Mucosa of rectum (tissue), 2 donors: Measurements from ENCODE around the gene PRR5L.

Experiments
- H3K27ac ChIP-seq, 2 donors: one replicate each; pipeline ENCODE4 v1.7.0; 2013; ENCODE audit warnings: inconsistent platforms in 2 of 2, low read depth in 2 of 2, low read length in 2 of 2
- H3K27me3 ChIP-seq, 2 donors: one replicate each; pipeline ENCODE4 v1.7.0; 2013; ENCODE audit warnings: low read length in 2 of 2; ENCODE audit not compliant: control insufficient read depth in 2 of 2, insufficient read depth in 2 of 2
- H3K36me3 ChIP-seq, 2 donors: one replicate each; pipeline ENCODE4 v1.7.0; 2013; ENCODE audit warnings: low read length in 2 of 2; ENCODE audit not compliant: control insufficient read depth in 2 of 2, insufficient read depth in 2 of 2
- H3K4me1 ChIP-seq, 2 donors: one replicate each; pipeline ENCODE4 v1.7.0; 2013; ENCODE audit warnings: low read length in 2 of 2, mild to moderate bottlenecking in 1 of 2; ENCODE audit not compliant: control insufficient read depth in 2 of 2, insufficient read depth in 2 of 2
- H3K4me3 ChIP-seq, 2 donors: one replicate each; pipeline ENCODE4 v1.7.0; 2013; ENCODE audit warnings: low read length in 2 of 2
- H3K9ac ChIP-seq, 2 donors: one replicate each; pipeline ENCODE4 v1.7.0; 2013; ENCODE audit warnings: low read length in 2 of 2, low read depth in 1 of 2, mild to moderate bottlenecking in 1 of 2
- H3K9me3 ChIP-seq, 2 donors: one replicate each; pipeline ENCODE4 v1.7.0; 2013; ENCODE audit warnings: low read length in 2 of 2; ENCODE audit not compliant: control insufficient read depth in 2 of 2
- donor health status: healthy.
- donor health status: Normal muscosa, but diverticular disease.

The PRR5L gene

GRCh38 chr11:36363361-36364268 is 67.5 kb downstream of the PRR5L start:
- Histone ChIP-seq H3K9me3 (no peaks in the 10 kb centered on the region), H3K9ac (no peak overlapping the region), H3K4me1 (peaks cover 26 to 55% of the 10 kb centered on the region in 2 donors), H3K4me3 (no peak overlapping the region), H3K27ac (peak overlapping the region; percentile 46 to 50), H3K27me3 (no peaks in the 10 kb centered on the region), H3K36me3 (no peaks in the 10 kb centered on the region)

GRCh38 chr11:36364551-36365325 is 68.7 kb downstream of the PRR5L start:
- Histone ChIP-seq H3K4me1 (peaks cover 22 to 46% of the 10 kb centered on the region in 2 donors), H3K9ac (peak overlapping the region in 1 of 2 donors; percentile 2), H3K36me3 (no peaks in the 10 kb centered on the region), H3K9me3 (no peaks in the 10 kb centered on the region), H3K4me3 (no peak overlapping the region), H3K27me3 (no peaks in the 10 kb centered on the region), H3K27ac (peak overlapping the region; percentile 39 to 50)

- Histone ChIP-seq H3K9me3 (no peaks in the 10 kb centered on the region), H3K4me3 (no peak overlapping the region)
Measured at GRCh38 chr11:36365907-36366306, 69.8 kb downstream of the PRR5L start.

GRCh38 chr11:36367806-36368680 is 72.0 kb downstream of the PRR5L start:
- no peak overlapping the region for H3K9ac ChIP-seq
- H3K27ac ChIP-seq: no peak overlapping the region
- no peaks in the 10 kb centered on the region for H3K9me3 ChIP-seq
- no peak overlapping the region for H3K4me3 ChIP-seq
- no peaks in the 10 kb centered on the region for H3K27me3 ChIP-seq
- H3K4me1 ChIP-seq: peaks cover 32 to 53% of the 10 kb centered on the region in 2 donors
- H3K36me3 ChIP-seq: no peaks in the 10 kb centered on the region

More at GRCh38 chr11:36365907-36366306, 69.8 kb downstream of the PRR5L start:
- Histone ChIP-seq H3K27me3 (no peaks in the 10 kb centered on the region), H3K9ac (no peak overlapping the region), H3K4me1 (peaks cover 24 to 41% of the 10 kb centered on the region in 2 donors), H3K36me3 (no peaks in the 10 kb centered on the region), H3K27ac (no peak overlapping the region)

GRCh38 chr11:36371181-36371580 is 75.1 kb downstream of the PRR5L start:
- peak overlapping the region; percentile 76 to 84 for H3K27ac ChIP-seq
- no peak overlapping the region for H3K9ac ChIP-seq
- H3K36me3 ChIP-seq: no peaks in the 10 kb centered on the region
- no peaks in the 10 kb centered on the region for H3K27me3 ChIP-seq
- peaks cover 22 to 39% of the 10 kb centered on the region in 2 donors for H3K4me1 ChIP-seq
- no peak overlapping the region for H3K4me3 ChIP-seq
- H3K9me3 ChIP-seq: no peaks in the 10 kb centered on the region

GRCh38 chr11:36371590-36371989 is 75.5 kb downstream of the PRR5L start:
- Histone ChIP-seq H3K9ac (no peak overlapping the region), H3K4me1 (peaks cover 22 to 38% of the 10 kb centered on the region in 2 donors), H3K36me3 (no peaks in the 10 kb centered on the region), H3K9me3 (no peaks in the 10 kb centered on the region), H3K27me3 (no peaks in the 10 kb centered on the region), H3K27ac (peak overlapping the region; percentile 76 to 84), H3K4me3 (peak overlapping the region in 1 of 2 donors; percentile 13)

GRCh38 chr11:36372101-36372771 is 76.1 kb downstream of the PRR5L start:
- Histone ChIP-seq H3K4me3 (no peak overlapping the region), H3K9me3 (no peaks in the 10 kb centered on the region), H3K27ac (peak overlapping the region; percentile 84 to 87), H3K36me3 (no peaks in the 10 kb centered on the region), H3K9ac (peak overlapping the region in 1 of 2 donors; percentile 23), H3K4me1 (peaks cover 22 to 38% of the 10 kb centered on the region in 2 donors), H3K27me3 (no peaks in the 10 kb centered on the region)

- Histone ChIP-seq H3K9me3 (no peaks in the 10 kb centered on the region), H3K36me3 (peaks cover 2 to 5% of the 10 kb centered on the region in 2 donors), H3K27ac (peak overlapping the region; percentile 84 to 87), H3K9ac (peak overlapping the region; percentile 23 to 47), H3K4me1 (peaks cover 25 to 39% of the 10 kb centered on the region in 2 donors), H3K4me3 (peak overlapping the region; percentile 27 to 44), H3K27me3 (no peaks in the 10 kb centered on the region)
Measured at GRCh38 chr11:36373016-36374010, 77.2 kb downstream of the PRR5L start.
